Uterus (tissue), 2 donors: Measurements from ENCODE around the gene SLC17A7.

Source experiments
- POLR2A ChIP-seq, 2 donors: fragments of 450-650 bp; IDR thresholded peaks; one replicate each; pipeline ENCODE4 v1.6.1; 2016; ENCODE audit warnings: antibody characterized with exemption in 2 of 2, mild to moderate bottlenecking in 1 of 2, moderate library complexity in 1 of 2
- TF ChIP-seq, protein P1 (sequence below), 4 experiments: fragments of 200-600 bp in 2 of 4; fragments of 450-650 bp in 2 of 4; sonication (generic) in 2 of 4; IDR thresholded peaks; one replicate each; pipeline ENCODE4 v1.5.1; 2016 to 2019; ENCODE audit warnings: antibody characterized with exemption in 4 of 4, mild to moderate bottlenecking in 2 of 4, moderate library complexity in 1 of 4

DNA sequence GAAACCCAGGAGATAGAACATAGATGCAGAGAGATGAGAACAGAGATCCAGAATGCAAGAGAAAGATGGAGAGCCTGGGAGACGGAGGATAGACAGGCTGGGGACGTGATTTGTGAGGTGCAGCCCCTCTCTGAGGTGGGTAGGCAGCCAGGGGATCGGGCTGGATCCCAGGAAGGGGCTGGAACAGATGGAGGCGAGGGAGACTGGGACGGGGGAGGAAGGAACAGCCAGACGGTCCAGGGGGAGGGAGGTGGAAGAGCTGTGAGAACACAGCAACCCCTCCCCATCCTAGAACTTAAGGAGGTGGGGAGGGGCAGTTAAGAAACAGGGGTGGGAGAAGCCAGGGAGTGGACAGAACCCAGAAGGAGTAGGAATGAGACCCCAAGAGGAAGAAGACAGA lies 3.1 kb downstream of the SLC17A7 start:
- TF ChIP-seq, protein P1, sequence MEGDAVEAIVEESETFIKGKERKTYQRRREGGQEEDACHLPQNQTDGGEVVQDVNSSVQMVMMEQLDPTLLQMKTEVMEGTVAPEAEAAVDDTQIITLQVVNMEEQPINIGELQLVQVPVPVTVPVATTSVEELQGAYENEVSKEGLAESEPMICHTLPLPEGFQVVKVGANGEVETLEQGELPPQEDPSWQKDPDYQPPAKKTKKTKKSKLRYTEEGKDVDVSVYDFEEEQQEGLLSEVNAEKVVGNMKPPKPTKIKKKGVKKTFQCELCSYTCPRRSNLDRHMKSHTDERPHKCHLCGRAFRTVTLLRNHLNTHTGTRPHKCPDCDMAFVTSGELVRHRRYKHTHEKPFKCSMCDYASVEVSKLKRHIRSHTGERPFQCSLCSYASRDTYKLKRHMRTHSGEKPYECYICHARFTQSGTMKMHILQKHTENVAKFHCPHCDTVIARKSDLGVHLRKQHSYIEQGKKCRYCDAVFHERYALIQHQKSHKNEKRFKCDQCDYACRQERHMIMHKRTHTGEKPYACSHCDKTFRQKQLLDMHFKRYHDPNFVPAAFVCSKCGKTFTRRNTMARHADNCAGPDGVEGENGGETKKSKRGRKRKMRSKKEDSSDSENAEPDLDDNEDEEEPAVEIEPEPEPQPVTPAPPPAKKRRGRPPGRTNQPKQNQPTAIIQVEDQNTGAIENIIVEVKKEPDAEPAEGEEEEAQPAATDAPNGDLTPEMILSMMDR (IDR thresholded peaks at IDR 0.05) = no peak
- TF ChIP-seq POLR2A (IDR thresholded peaks at IDR 0.05) = no peak
